Panc1 (cell line): Measurements from ENCODE around the gene USP17L18.
"Not testable (repeated sequence)": the region's sequence is repeated elsewhere in the genome, so short reads cannot be mapped to it uniquely, and the experiment has no call there.

ENCODE experiments used
- POLR2AphosphoS5 ChIP-seq: IDR thresholded peaks from 2 replicates; pipeline ENCODE4 v1.6.1; 2012; ENCODE audit warnings: mild to moderate bottlenecking, low read depth, low read length, moderate library complexity
- SIN3A ChIP-seq: IDR thresholded peaks from 2 replicates; pipeline ENCODE4 v1.6.1; 2012; ENCODE audit warnings: low read depth, mild to moderate bottlenecking, low read length, moderate library complexity, borderline replicate concordance; ENCODE audit not compliant: insufficient read depth
- TF ChIP-seq, protein P1 (sequence below): fragments of 450-650 bp; IDR thresholded peaks from 2 replicates; pipeline ENCODE4 v1.5.1; 2017; ENCODE audit warnings: mild to moderate bottlenecking

GRCh38 chr4:9267319-9267718 lies 18.9 kb downstream of the USP17L18 start, which contains the start of gene USP17L22:
- TF ChIP-seq, protein P1, sequence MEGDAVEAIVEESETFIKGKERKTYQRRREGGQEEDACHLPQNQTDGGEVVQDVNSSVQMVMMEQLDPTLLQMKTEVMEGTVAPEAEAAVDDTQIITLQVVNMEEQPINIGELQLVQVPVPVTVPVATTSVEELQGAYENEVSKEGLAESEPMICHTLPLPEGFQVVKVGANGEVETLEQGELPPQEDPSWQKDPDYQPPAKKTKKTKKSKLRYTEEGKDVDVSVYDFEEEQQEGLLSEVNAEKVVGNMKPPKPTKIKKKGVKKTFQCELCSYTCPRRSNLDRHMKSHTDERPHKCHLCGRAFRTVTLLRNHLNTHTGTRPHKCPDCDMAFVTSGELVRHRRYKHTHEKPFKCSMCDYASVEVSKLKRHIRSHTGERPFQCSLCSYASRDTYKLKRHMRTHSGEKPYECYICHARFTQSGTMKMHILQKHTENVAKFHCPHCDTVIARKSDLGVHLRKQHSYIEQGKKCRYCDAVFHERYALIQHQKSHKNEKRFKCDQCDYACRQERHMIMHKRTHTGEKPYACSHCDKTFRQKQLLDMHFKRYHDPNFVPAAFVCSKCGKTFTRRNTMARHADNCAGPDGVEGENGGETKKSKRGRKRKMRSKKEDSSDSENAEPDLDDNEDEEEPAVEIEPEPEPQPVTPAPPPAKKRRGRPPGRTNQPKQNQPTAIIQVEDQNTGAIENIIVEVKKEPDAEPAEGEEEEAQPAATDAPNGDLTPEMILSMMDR: not testable (repeated sequence)
- not testable (repeated sequence) for TF ChIP-seq SIN3A, POLR2AphosphoS5
